ENCODE results near the gene CXCL16.

CXCL16 gene

GRCh38 chr17:4786516-4786915 lies 46.8 kb upstream of the CXCL16 start:
- H3K23ac ChIP-seq (ENCODE audit: low read length) = no peak overlapping the region
- peaks cover 16% of the 10 kb centered on the region for H3K79me1 ChIP-seq (ENCODE audit: low read length)
- WGBS (ENCODE audit: extremely low coverage, insufficient coverage, insufficient read length) = no CpG with 5 or more reads among the region's 6 CpGs

GRCh38 chr17:4786106-4786511 lies 46.4 kb upstream of the CXCL16 start, which contains the start of gene VMO1:
VMO1 (minus strand) TSS chr17:4786364; CDS start chr17:4786352, 12 bp downstream.
- H3K18ac ChIP-seq (ENCODE audit: low read length) = no peak within 1 kb of the TSS
- no CpG with 5 or more reads among the region's 24 CpGs for WGBS (ENCODE audit: extremely low coverage, insufficient coverage, insufficient read length)
- no peak within 1 kb of the TSS for H2AFZ ChIP-seq (ENCODE audit: insufficient read depth, low read length, poor library complexity)
- no peak within 1 kb of the TSS for H3K27ac ChIP-seq (ENCODE audit: low read depth, low read length)
- H2BK12ac ChIP-seq (ENCODE audit: low read length) = no peak within 1 kb of the TSS
- peaks cover 6 to 8% of the 10 kb centered on the region in 2 experiments for H3K4me1 ChIP-seq (ENCODE audit: control insufficient read depth in 1 of 2, insufficient read depth in 2 of 2, low read length in 2 of 2)
- no peak within 1 kb of the TSS for H3K4me3 ChIP-seq (ENCODE audit: low read depth, low read length)
- peaks cover 11% of the 10 kb centered on the region for H3K79me2 ChIP-seq (ENCODE audit: control insufficient read depth, insufficient read depth, low read length, poor library complexity)
- H3K23ac ChIP-seq (ENCODE audit: low read length) = no peak within 1 kb of the TSS
- H4K12ac ChIP-seq (ENCODE audit: low read depth, low read length) = no peak within 1 kb of the TSS
- H3K36me3 ChIP-seq (ENCODE audit: control insufficient read depth in 1 of 2, insufficient read depth in 2 of 2, low read length in 2 of 2) = no peaks in the 10 kb centered on the region
- no peak within 1 kb of the TSS for H4K91ac ChIP-seq (ENCODE audit: low read depth, low read length)
- H3K14ac ChIP-seq (ENCODE audit: low read length) = no peak within 1 kb of the TSS
- no peak for DNase-seq
- H3K4me2 ChIP-seq (ENCODE audit: low read length) = no peak within 1 kb of the TSS
- peaks cover 16% of the 10 kb centered on the region for H3K79me1 ChIP-seq (ENCODE audit: low read length)
- H3K27me3 ChIP-seq (ENCODE audit: insufficient read depth, low read length) = no peaks in the 10 kb centered on the region
- H3K4ac ChIP-seq (ENCODE audit: low read depth, low read length) = no peak within 1 kb of the TSS
- H2AK5ac ChIP-seq (ENCODE audit: low read length) = no peak within 1 kb of the TSS
- H3K9me3 ChIP-seq (ENCODE audit: insufficient read depth, low read depth, low read length) = peaks cover 5% of the 10 kb centered on the region
- no peak within 1 kb of the TSS for H2BK120ac ChIP-seq (ENCODE audit: insufficient read depth, low read length, poor library complexity)
- H2BK5ac ChIP-seq (ENCODE audit: low read depth, low read length, poor library complexity) = no peak within 1 kb of the TSS
- no peak within 1 kb of the TSS for H3K9ac ChIP-seq (ENCODE audit: low read length)
- no peak within 1 kb of the TSS for H4K8ac ChIP-seq (ENCODE audit: low read depth, low read length)

More at GRCh38 chr17:4786516-4786915, 46.8 kb upstream of the CXCL16 start:
- no peak overlapping the region for H2AK5ac ChIP-seq (ENCODE audit: low read length)
- no peak overlapping the region for H3K4me3 ChIP-seq (ENCODE audit: low read depth, low read length)
- H3K9ac ChIP-seq (ENCODE audit: low read length) = no peak overlapping the region
- no peak overlapping the region for H4K8ac ChIP-seq (ENCODE audit: low read depth, low read length)
- no peak for DNase-seq
- H2BK120ac ChIP-seq (ENCODE audit: insufficient read depth, low read length, poor library complexity) = no peak overlapping the region
- H3K18ac ChIP-seq (ENCODE audit: low read length) = no peak overlapping the region
- no peak overlapping the region for H3K4ac ChIP-seq (ENCODE audit: low read depth, low read length)
- H3K9me3 ChIP-seq (ENCODE audit: insufficient read depth, low read depth, low read length) = peaks cover 5% of the 10 kb centered on the region
- H3K4me2 ChIP-seq (ENCODE audit: low read length) = no peak overlapping the region
- H3K4me1 ChIP-seq (ENCODE audit: control insufficient read depth in 1 of 2, insufficient read depth in 2 of 2, low read length in 2 of 2) = peaks cover 6 to 8% of the 10 kb centered on the region in 2 experiments
- H3K14ac ChIP-seq (ENCODE audit: low read length) = no peak overlapping the region
- no peak overlapping the region for H2BK5ac ChIP-seq (ENCODE audit: low read depth, low read length, poor library complexity)
- no peak overlapping the region for H3K27ac ChIP-seq (ENCODE audit: low read depth, low read length)
- no peaks in the 10 kb centered on the region for H3K27me3 ChIP-seq (ENCODE audit: insufficient read depth, low read length)
- H3K36me3 ChIP-seq (ENCODE audit: control insufficient read depth in 1 of 2, insufficient read depth in 2 of 2, low read length in 2 of 2) = no peaks in the 10 kb centered on the region
- H4K12ac ChIP-seq (ENCODE audit: low read depth, low read length) = no peak overlapping the region
- no peak overlapping the region for H2BK12ac ChIP-seq (ENCODE audit: low read length)
- no peak overlapping the region for H4K91ac ChIP-seq (ENCODE audit: low read depth, low read length)
- peaks cover 11% of the 10 kb centered on the region for H3K79me2 ChIP-seq (ENCODE audit: control insufficient read depth, insufficient read depth, low read length, poor library complexity)
- H2AFZ ChIP-seq (ENCODE audit: insufficient read depth, low read length, poor library complexity) = no peak overlapping the region

GRCh38 chr17:4785311-4786105 lies 45.8 kb upstream of the CXCL16 start:
- no peak for DNase-seq
- H2AFZ ChIP-seq (ENCODE audit: insufficient read depth, low read length, poor library complexity) = no peak overlapping the region
- no peak overlapping the region for H3K4me3 ChIP-seq (ENCODE audit: low read depth, low read length)
- no peak overlapping the region for H3K14ac ChIP-seq (ENCODE audit: low read length)
- H3K79me2 ChIP-seq (ENCODE audit: control insufficient read depth, insufficient read depth, low read length, poor library complexity) = peaks cover 11% of the 10 kb centered on the region
- H3K27ac ChIP-seq (ENCODE audit: low read depth, low read length) = no peak overlapping the region
- no peak overlapping the region for H4K8ac ChIP-seq (ENCODE audit: low read depth, low read length)
- no peaks in the 10 kb centered on the region for H3K36me3 ChIP-seq (ENCODE audit: control insufficient read depth in 1 of 2, insufficient read depth in 2 of 2, low read length in 2 of 2)
- no peak overlapping the region for H3K18ac ChIP-seq (ENCODE audit: low read length)
- H3K4ac ChIP-seq (ENCODE audit: low read depth, low read length) = no peak overlapping the region
- H4K91ac ChIP-seq (ENCODE audit: low read depth, low read length) = no peak overlapping the region
- no peak overlapping the region for H3K4me2 ChIP-seq (ENCODE audit: low read length)
- no peaks in the 10 kb centered on the region for H3K27me3 ChIP-seq (ENCODE audit: insufficient read depth, low read length)
- no CpG with 5 or more reads among the region's 61 CpGs for WGBS (ENCODE audit: extremely low coverage, insufficient coverage, insufficient read length)
- H4K12ac ChIP-seq (ENCODE audit: low read depth, low read length) = no peak overlapping the region
- H2BK5ac ChIP-seq (ENCODE audit: low read depth, low read length, poor library complexity) = no peak overlapping the region
- no peak overlapping the region for H2BK12ac ChIP-seq (ENCODE audit: low read length)
- peaks cover 5 to 8% of the 10 kb centered on the region in 2 experiments for H3K4me1 ChIP-seq (ENCODE audit: control insufficient read depth in 1 of 2, insufficient read depth in 2 of 2, low read length in 2 of 2)
- peaks cover 15% of the 10 kb centered on the region for H3K79me1 ChIP-seq (ENCODE audit: low read length)
- no peak overlapping the region for H3K9ac ChIP-seq (ENCODE audit: low read length)
- H2BK120ac ChIP-seq (ENCODE audit: insufficient read depth, low read length, poor library complexity) = no peak overlapping the region
- peaks cover 5% of the 10 kb centered on the region for H3K9me3 ChIP-seq (ENCODE audit: insufficient read depth, low read depth, low read length)
- H2AK5ac ChIP-seq (ENCODE audit: low read length) = no peak overlapping the region
- H3K23ac ChIP-seq (ENCODE audit: low read length) = no peak overlapping the region

GRCh38 chr17:4782652-4783051 lies 42.9 kb upstream of the CXCL16 start:
- H2BK12ac ChIP-seq (ENCODE audit: low read length) = no peak overlapping the region
- H3K36me3 ChIP-seq (ENCODE audit: control insufficient read depth in 1 of 2, insufficient read depth in 2 of 2, low read length in 2 of 2) = no peaks in the 10 kb centered on the region
- H3K9me3 ChIP-seq (ENCODE audit: insufficient read depth, low read depth, low read length) = peaks cover 5% of the 10 kb centered on the region
- peak overlapping the region; percentile 33 for H3K4me3 ChIP-seq (ENCODE audit: low read depth, low read length)
- H3K14ac ChIP-seq (ENCODE audit: low read length) = no peak overlapping the region
- H2BK120ac ChIP-seq (ENCODE audit: insufficient read depth, low read length, poor library complexity) = no peak overlapping the region
- no peak overlapping the region for H3K23ac ChIP-seq (ENCODE audit: low read length)
- H3K4me2 ChIP-seq (ENCODE audit: low read length) = no peak overlapping the region
- no peak overlapping the region for H4K8ac ChIP-seq (ENCODE audit: low read depth, low read length)
- H2AK5ac ChIP-seq (ENCODE audit: low read length) = no peak overlapping the region
- H3K4ac ChIP-seq (ENCODE audit: low read depth, low read length) = no peak overlapping the region
- no peak overlapping the region for H3K27ac ChIP-seq (ENCODE audit: low read depth, low read length)
- no CpG with 5 or more reads among the region's 28 CpGs for WGBS (ENCODE audit: extremely low coverage, insufficient coverage, insufficient read length)
- no peak overlapping the region for H4K12ac ChIP-seq (ENCODE audit: low read depth, low read length)
- H3K27me3 ChIP-seq (ENCODE audit: insufficient read depth, low read length) = no peaks in the 10 kb centered on the region
- DNase-seq = no peak
- no peak overlapping the region for H3K18ac ChIP-seq (ENCODE audit: low read length)
- no peak overlapping the region for H2BK5ac ChIP-seq (ENCODE audit: low read depth, low read length, poor library complexity)
- no peaks in the 10 kb centered on the region for H3K79me2 ChIP-seq (ENCODE audit: control insufficient read depth, insufficient read depth, low read length, poor library complexity)
- no peak overlapping the region for H2AFZ ChIP-seq (ENCODE audit: insufficient read depth, low read length, poor library complexity)
- no peaks in the 10 kb centered on the region for H3K4me1 ChIP-seq (ENCODE audit: control insufficient read depth in 1 of 2, insufficient read depth in 2 of 2, low read length in 2 of 2)
- no peak overlapping the region for H3K9ac ChIP-seq (ENCODE audit: low read length)
- H3K79me1 ChIP-seq (ENCODE audit: low read length) = no peaks in the 10 kb centered on the region
- no peak overlapping the region for H4K91ac ChIP-seq (ENCODE audit: low read depth, low read length)

Measured in trophoblast cell (in vitro differentiated cells and primary cell).